Brain pericyte (primary cell): ENCODE data around the gene CSTPP1.
"Not testable (repeated sequence)": the region's sequence is repeated elsewhere in the genome, so short reads cannot be mapped to it uniquely, and the experiment has no call there.

Experiments used
- DNase-seq: peaks from one replicate; pipeline ENCODE4 v3.0.0-alpha.2; 2012; ENCODE audit warnings: low read depth, low spot score

CSTPP1 gene

GRCh38 chr11:46912526-46913150 is 23.9 kb upstream of the CSTPP1 start:
- no peak for DNase-seq

DNA sequence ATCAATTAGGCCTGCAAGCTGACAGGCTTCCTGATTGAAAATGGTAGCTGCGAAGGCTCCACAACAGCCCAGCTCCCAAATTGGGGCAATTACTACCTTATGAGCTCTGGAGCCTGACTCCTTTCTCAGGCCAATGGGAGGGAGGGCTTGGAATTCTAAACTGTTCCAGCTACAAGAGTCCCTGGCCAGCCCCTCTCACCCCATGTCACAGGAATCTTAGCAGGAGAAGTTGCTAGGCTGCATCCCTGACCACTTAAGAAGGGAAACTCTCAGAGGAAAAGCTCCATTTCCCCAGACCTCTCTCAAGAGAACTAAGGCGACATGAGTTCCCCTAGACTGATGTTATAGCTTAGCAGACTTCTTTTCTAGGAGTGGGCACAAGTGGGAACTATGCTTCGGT is 23.1 kb upstream of the CSTPP1 start:
- no peak for DNase-seq

DNA sequence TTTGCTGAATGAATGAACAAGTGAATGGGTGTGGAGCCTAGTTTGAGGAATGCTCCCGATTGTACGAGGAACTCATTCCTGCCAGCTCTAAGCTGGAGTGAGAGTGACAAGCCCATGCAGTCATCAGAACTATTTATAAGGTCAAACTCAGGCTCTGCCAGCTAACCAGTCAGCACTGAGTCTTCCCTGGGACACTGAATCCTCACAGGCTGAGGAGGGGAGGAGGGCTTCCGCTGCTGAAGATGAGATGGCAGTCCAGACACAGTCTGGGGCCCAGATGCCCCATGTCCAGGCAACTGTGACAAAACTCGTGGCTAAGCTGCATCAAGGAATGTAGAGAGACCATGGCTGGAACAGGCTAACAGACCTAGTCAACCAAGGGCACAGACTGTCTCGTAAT is 22.2 kb upstream of the CSTPP1 start:
- no peak for DNase-seq

- no peak for DNase-seq
Measured at GRCh38 chr11:46914910-46915309, 21.7 kb upstream of the CSTPP1 start.

DNA sequence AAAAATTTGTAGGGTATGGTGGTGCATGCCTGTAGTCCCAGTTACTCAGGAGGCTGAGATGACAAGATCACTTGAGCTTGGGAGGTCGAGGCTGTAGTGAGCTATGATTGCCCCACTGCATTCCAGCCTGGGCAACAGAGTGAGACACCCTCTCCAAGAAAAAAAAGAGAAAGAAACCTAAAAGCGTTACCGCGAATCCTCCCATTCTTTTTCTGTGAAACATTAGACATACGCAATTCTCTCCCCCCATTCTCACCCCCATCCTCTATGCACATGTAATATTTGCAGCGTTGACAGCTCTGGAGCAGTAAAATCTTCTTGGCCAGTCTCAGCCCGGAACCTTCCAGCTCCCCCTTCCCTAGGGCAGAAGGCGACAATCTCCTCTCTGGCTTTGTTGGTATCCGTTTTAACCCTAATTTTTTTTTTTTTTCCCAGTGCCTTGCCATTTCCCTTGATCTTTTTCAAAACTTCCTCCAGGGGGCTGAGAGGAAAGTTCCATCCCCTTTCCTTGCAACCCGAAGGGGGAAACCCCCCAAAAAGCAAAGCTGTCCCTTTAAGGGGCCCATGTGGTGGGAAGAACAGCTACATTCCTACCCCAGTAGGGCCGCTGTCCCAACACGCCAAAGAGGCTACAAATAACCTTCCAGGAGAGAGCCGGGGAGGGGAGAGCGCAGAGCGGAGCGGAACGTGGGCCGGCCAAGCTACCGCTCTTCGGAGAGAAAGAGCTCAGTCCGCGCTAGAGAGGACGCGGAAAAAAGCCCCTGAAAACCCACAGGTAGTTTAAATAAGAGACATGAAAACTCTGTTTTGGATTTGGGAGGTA is 20.1 kb upstream of the CSTPP1 start:
- DNase-seq = no peak

DNA sequence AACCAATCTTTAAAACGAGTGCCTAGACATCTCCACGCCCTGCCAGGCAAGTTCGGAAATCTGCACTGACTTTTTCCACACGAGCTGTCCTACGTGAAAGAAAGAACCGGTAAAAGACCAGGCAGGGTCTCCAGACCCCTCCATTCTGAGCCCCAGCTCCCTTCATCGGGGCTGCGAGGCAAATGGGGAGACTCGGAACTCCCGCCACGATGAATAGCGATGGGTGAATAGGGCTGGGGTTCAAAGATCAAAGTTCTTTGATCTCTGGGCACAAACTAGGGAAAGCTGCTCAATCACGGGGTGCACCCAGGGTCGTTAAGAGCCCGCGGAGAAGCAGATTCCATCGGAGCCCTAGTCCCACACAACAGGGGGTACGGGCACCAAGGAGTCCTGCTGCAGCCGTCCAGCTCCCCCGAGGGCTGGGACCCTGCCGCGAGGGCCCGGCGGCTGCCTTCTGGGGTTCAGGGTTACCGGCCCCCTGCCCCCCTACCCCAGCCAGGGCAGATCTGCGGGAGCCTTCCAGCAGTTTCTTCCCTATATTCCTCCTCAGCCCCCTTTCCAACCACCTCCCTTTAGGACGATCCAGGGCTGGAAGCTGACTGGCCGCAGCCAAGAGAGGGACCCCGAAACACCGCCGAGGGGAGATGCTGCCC is 19.3 kb upstream of the CSTPP1 start:
- no peak for DNase-seq

- no peak for DNase-seq
Measured at GRCh38 chr11:46917762-46918082, 18.8 kb upstream of the CSTPP1 start.

DNA sequence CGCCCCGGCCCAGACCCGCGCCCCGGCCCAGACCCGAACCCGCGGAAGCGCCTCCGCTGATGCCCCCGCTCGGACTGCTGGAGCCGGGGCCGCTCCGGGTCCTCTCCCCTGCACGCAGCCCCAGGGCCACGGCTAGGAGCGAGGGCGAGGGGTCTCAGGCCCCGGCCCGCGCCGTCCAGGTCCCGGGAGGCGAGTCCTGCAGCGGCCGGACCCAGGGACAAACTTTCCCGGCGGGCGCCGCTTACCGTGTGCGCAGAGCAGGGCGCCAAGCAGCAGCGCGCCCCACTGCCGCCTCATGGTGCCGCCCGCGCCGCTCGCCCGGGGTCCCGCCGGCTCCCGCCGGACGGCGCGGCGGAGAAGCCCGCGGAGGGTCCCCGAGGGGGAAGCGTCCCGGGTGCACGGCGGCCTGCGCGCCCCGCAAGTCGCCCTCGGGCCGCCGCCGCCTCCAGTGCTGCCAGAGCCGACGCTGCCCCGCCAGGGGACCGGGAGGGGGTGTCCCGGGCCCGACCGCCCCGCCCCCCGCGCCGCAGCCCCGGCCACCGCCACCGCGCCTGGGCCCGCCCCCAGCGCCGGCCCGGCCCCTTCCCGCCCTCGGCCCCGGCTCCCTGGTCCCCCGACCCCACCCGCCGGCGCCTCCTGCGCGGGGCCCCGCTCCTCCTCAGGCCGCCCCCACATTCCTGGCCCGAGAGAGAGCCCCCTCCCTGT is 18.3 kb upstream of the CSTPP1 start, which contains the start of gene LRP4:
Gene LRP4 (minus strand): TSS at position 468 of the 705 bp plus-strand sequence. CDS start 171 bp downstream, at position 297.
- no peak for DNase-seq

DNA sequence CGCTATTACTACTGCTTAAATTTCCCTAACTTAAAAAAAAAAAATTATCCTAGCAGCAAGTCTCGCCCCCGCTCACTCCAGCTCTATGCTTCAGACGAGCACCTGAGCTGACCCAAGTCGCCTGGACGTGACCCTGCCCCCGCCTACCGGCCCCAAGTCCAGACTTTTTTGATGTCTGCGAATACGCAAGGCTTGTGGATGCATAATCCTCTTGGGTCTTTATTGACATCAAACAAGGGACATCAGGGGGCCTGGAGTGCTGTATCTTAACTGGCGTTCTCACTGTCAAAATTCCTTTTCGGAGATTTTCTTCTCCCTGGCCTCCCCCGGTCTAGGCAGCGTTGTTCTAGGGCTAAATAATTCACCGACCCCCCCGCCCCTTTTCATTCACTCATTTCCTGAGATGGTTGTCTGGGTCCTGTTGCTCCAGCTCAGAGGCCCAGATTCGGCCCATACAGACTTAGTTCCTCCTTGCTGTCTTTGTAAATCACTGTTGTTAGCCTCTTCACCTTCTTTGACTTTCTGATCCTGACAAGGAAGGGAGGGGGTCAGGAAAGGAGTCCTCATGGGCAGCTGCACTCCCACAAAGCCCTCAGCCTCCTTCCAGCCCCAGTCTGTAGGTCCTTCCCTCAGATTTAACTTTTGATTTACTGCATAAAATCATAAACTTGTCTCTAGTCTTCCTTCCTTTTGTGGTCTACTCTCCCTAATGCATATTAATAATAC is 17.6 kb upstream of the CSTPP1 start:
- DNase-seq = no peak

DNA sequence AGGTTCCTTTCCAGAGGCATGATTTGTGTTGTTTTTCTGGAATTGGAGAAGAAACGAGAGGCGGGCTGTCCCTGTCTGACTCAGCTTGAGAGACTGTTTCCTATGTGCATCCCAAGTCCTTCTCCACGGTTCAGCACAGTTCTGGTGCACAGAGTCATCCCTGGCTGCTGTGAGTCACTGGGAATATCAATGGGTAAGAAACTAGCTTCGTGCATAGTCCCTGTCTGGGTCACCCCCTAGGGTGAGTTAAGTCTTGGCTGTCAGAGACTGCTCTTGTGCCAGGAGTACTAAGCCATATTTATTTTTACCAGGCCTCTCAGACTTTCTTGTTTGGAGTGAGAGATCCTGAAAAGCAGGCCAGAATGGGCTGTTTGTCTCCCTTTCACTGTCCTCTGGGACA is 15.8 kb upstream of the CSTPP1 start:
- DNase-seq = peak; percentile 94

DNA sequence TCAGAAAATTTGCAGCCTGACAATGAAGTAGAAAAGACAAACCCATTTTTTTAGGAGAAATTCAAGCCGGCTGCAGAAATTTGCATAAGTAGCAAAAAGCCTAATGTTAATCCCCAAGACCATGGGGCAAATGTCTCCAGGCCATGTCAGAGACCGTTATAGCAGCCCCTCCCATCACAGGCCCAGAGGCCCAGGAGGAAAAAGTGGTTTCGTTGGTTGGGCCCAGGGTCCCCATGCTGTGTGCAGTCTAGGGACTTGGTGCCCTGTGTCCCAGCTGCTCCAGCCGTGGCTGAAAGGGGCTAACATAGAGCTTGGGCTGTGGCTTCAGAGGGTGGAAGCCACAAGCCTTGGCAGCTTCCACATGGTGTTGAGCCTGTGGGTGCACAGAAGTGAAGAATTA is 8.6 kb upstream of the CSTPP1 start:
- DNase-seq = not testable (repeated sequence)

DNA sequence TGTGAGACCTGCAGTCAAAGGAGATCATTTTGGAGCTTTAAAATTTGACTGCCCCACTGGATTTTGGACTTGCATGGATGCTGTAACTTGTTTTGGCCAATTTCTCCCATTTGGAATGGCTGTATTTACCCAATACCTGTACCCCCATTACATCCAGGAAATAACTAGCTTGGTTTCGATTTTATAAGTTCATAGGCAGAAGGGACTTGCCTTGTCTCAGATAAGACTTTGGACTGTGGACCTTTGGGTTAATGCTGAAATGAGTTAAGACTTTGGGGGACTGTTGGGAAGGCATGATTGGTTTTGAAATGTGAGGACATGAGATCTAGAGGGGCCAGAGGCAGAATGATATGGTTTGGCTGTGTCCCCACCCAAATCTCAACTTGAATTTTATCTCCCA is 7.9 kb upstream of the CSTPP1 start:
- not testable (repeated sequence) for DNase-seq

- no peak for DNase-seq
Measured at GRCh38 chr11:46930089-46930488, 6.5 kb upstream of the CSTPP1 start.

- DNase-seq = no peak
Measured at GRCh38 chr11:46942172-46942571, 5.6 kb downstream of the CSTPP1 start.

DNA sequence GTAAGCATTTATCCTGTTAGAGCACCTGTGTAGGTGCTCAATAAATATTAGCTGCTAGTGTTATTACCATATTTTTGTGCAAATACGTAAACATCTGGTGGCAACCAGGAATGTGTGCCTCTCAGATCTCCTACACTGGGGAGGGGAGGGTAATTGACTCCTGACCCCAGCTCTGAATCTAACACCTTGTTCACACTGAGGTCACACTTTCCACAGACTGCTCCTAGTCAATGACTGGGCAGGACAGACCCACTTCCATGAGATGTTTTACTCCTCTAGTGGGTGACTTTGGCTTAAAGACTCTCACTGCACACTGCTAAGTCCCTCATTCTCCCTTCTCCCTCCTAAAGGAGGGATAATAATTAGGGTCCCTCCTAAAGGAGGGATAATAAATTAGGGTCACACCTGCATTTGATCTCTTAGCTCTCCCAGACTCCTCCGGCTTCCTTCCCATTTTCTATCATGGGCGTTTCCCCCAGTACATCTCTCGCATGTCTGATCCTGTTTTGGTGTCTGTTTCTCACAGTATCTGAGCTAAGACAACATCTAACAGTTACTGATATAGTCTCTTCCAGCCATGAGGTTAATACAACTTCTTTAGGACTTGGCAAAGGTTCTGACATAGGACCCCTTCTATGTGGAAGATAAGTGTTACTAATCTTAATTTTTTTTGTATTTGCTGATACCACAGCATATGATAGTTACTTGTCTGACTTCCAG is 8.0 kb downstream of the CSTPP1 start:
- no peak for DNase-seq

DNA sequence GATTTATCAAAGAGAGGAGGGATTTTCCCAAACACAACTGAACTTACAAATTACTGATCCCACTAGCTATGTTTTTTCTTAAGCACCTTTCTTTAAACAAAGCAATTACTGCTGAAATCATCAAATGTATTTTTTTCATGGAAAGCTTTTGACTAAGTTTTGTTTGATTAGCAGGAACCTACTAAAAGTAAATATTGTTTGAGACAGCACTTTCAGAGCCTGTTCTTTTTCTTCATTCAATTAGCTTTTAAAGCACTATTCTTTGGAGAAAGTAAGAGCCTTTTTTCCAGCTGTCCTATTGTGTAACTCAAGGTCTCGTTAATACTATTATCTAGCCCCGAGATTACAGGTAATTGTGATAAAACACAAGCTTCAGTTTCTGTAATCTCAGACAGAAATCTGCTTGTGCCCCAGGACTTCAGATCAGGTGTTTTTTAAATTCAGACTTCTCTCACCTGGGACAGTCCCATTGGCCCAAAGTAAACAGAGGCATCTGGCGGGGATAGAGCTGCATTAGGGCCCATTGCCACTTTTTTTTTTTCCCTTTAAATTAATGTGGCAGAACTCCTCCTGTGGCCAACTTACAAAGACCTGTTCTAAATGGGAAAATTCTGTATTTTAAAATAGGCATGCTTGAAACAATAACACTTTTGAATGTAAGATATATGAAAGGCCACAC is 11.0 kb downstream of the CSTPP1 start:
- no peak for DNase-seq

DNA sequence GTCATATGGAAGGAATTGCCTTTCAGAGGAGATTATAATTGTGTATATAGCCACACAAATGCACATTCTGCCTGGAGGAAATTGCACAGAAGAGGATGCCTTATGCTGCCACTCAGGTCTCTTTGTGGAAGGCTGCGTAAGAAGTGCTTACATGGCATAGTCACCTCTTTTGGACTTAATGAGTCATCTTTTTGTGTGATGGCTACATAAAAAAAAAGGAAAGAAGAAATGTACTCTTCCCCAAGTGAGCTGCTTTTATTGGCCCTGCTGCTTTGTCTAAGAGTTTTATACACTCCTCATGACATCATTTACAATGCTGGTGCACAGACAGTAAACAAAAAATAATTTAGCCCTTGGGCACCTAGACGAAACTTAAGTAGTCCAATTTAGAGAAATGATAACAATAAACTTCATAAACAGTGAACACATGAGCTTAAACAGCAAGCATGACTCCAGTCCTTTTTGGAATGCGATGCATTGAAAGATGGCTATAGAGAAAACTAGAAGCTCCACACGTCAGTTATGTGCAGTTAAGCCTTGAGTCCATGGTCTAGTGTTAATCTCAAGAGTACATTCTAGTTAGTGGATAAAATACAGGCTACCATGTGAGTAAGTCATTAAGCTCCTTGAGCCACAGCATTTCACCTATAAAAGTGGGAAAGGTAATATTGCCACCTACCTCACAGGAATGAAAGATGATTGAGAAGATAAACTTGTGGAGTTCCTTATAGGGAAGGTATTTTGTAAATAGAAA is 12.0 kb downstream of the CSTPP1 start:
- DNase-seq = no peak

DNA sequence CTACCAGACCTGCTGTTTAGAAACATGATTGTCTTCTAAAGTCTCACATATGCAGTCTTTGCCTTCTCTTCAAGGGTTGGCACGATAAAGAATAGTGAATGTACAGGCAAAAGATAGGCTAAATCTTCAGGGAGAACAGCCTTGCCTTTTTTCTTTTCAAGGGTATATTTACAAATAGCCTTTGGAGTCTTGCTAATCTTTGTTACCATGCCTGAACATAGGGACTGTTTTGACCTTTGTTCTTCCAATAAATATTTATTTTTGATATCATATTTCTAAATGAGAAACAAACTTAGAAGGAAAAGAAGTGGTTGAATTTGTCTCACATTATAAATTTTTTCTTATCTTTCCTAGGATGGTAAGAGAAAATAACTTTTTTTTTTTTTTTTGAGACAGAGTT is 12.7 kb downstream of the CSTPP1 start:
- DNase-seq = no peak

DNA sequence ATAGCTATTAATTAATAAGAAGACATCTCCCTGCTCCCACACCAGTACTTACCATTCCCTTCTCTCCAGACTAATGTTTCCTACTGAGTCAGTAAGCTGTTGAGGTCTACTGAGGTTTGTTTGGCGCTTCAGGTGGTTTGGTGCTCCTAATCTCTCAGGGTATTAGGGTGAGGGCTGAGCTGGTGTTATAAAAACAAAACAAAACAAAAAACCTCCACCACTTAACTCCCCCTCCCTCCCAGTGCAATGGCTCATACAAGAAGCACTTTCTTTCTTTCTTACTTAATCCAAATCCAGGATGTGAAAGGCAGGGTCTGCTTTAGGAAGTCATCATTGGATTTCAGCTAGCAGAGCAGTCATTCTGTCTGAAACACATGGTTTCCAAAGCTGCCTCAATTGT is 15.3 kb downstream of the CSTPP1 start:
- DNase-seq = no peak

- DNase-seq = no peak
Measured at GRCh38 chr11:46952553-46952952, 16.0 kb downstream of the CSTPP1 start.
